ENCODE measurements around the gene CLDN5. TPM values are rescaled to one million over a fixed set of nuclear protein-coding genes. Genes with fewer than 3 reads are reported as not detected.
"Not testable (repeated sequence)": the region's sequence is repeated elsewhere in the genome, so short reads cannot be mapped to it uniquely, and the experiment has no call there.

The CLDN5 gene
- total RNA-seq, 1 experiment from 2014 or later, result 0.47 TPM

DNA sequence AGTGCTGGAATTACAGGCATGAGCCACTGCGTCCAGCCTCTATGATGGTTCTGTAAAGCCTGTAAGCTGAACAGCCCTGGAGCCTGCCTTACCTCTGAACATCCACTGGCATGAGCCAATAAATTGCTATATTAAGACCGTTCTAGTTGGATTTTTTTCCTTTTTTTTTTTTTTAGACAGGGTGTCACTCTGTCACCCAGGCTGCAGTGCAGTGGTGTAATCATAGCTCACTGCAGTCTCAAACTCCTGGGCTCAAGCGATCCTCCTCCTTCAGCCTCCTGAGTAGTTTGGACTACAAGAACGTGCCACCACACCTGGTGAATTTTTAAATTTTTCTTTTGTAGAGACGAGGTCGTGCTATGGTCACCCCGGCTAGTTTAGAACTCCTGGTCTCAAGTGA is 26.2 kb upstream of the CLDN5 start:
- no peak overlapping the region for H3K4me3 ChIP-seq (ENCODE audit: low read length)
- no peak overlapping the region for H3K9ac ChIP-seq (ENCODE audit: low read length)
- H3K27me3 ChIP-seq (ENCODE audit: low read length), result no peaks in the 10 kb centered on the region
- H3K79me2 ChIP-seq (ENCODE audit: low read length), result no peaks in the 10 kb centered on the region
- TF ChIP-seq EZH2phosphoT487 (IDR thresholded peaks at IDR 0.05; ENCODE audit: borderline replicate concordance, low read length) (no peak), CTCF (conservative IDR thresholded peaks at IDR 0.05; ENCODE audit: low read depth, low read length) (no peak), EZH2 (IDR thresholded peaks at IDR 0.05; ENCODE audit: low read length, unreplicated experiment) (no peak)
- no peak overlapping the region for H3K4me2 ChIP-seq (ENCODE audit: low read length)
- no peaks in the 10 kb centered on the region for H3K9me2 ChIP-seq (replicated peaks; ENCODE audit: low read length)
- intact Hi-C loops (cut with micrococcal nuclease), result no loop called here
- ATAC-seq (no peak), DNase-seq (no peak)
- CTCF ChIA-PET, result no interaction called here
- POLR2A ChIA-PET (ENCODE audit: unreplicated experiment), result no interaction called here
- H3K27ac ChIP-seq (ENCODE audit: low read length), result no peak overlapping the region
- no TSS peak for BruUV-seq (replicated peaks)
- H3K4me1 ChIP-seq (ENCODE audit: insufficient read depth, low read length), result peaks cover 8% of the 10 kb centered on the region; the same call in 1 of the 2 replicates
- H3K36me3 ChIP-seq (ENCODE audit: low read depth, low read length), result no peaks in the 10 kb centered on the region
- no peaks in the 10 kb centered on the region for H4K20me1 ChIP-seq (ENCODE audit: low read length)
- H2AFZ ChIP-seq (ENCODE audit: low read length), result no peak overlapping the region
- no peaks in the 10 kb centered on the region for H3F3A ChIP-seq (ENCODE audit: low read length, unreplicated experiment)
- H3K9me3 ChIP-seq (ENCODE audit: low read length), result no peaks in the 10 kb centered on the region

- Histone ChIP-seq H3K27me3 (ENCODE audit: low read length) (no peaks in the 10 kb centered on the region), H3K4me1 (ENCODE audit: insufficient read depth, low read length) (0 out of 2 replicates have a peak, but pooled peaks cover 1% of the 10 kb centered on the region), H4K20me1 (ENCODE audit: low read length) (no peaks in the 10 kb centered on the region), H3K36me3 (ENCODE audit: low read depth, low read length) (no peaks in the 10 kb centered on the region), H3K9me2 (replicated peaks; ENCODE audit: low read length) (no peaks in the 10 kb centered on the region), H3F3A (ENCODE audit: low read length, unreplicated experiment) (no peaks in the 10 kb centered on the region), H3K27ac (ENCODE audit: low read length) (no peak overlapping the region), H3K9me3 (ENCODE audit: low read length) (no peaks in the 10 kb centered on the region), H3K79me2 (ENCODE audit: low read length) (no peaks in the 10 kb centered on the region), H3K9ac (ENCODE audit: low read length) (no peak overlapping the region), H3K4me2 (ENCODE audit: low read length) (no peak overlapping the region), H3K4me3 (ENCODE audit: low read length) (no peak overlapping the region), H2AFZ (ENCODE audit: low read length) (no peak overlapping the region)
- CTCF ChIA-PET, result no interaction called here
- ATAC-seq, result no peak
- no peak for TF ChIP-seq CTCF (conservative IDR thresholded peaks at IDR 0.05; ENCODE audit: low read depth, low read length)
- no peak for TF ChIP-seq EZH2phosphoT487 (IDR thresholded peaks at IDR 0.05; ENCODE audit: borderline replicate concordance, low read length)
- TF ChIP-seq EZH2 (IDR thresholded peaks at IDR 0.05; ENCODE audit: low read length, unreplicated experiment), result no peak
- no peak for DNase-seq
- POLR2A ChIA-PET (ENCODE audit: unreplicated experiment), result interaction anchor here (0.7 kb wide), 1 partner anchor 17 kb away, joined by 3 read pairs; no protein-coding TSS in a partner anchor
- intact Hi-C loops (cut with micrococcal nuclease), result no loop called here
- no TSS peak for BruUV-seq (replicated peaks)
These were observed 25.2 kb upstream of the CLDN5 start for GRCh38 chr22:19549428-19549827.

DNA sequence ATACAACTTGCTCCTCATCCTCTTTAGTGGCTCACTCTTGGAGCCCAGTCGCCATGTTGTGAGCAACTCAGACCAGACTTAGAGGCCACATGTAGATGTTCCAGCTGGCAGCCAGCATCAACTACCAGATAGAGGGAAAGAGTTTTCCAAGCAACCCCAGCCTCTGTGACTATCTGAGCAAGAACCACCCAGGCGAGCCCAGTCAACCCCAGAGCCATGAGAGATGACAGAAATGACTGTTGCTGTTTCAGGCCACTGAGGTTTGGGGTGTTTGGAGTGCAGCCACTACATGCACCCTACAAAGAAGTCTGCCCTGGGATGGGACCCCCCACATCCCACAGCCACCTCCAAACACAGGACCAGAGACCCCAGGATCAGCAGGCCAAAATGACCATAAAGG is 24.8 kb upstream of the CLDN5 start:
- Histone ChIP-seq H3K9ac (ENCODE audit: low read length) (no peak overlapping the region), H3K27ac (ENCODE audit: low read length) (no peak overlapping the region), H3F3A (ENCODE audit: low read length, unreplicated experiment) (no peaks in the 10 kb centered on the region), H2AFZ (ENCODE audit: low read length) (no peak overlapping the region), H3K4me3 (ENCODE audit: low read length) (no peak overlapping the region), H3K9me3 (ENCODE audit: low read length) (no peaks in the 10 kb centered on the region), H3K27me3 (ENCODE audit: low read length) (no peaks in the 10 kb centered on the region), H3K9me2 (replicated peaks; ENCODE audit: low read length) (no peaks in the 10 kb centered on the region), H4K20me1 (ENCODE audit: low read length) (no peaks in the 10 kb centered on the region), H3K79me2 (ENCODE audit: low read length) (no peaks in the 10 kb centered on the region), H3K4me2 (ENCODE audit: low read length) (no peak overlapping the region), H3K4me1 (ENCODE audit: insufficient read depth, low read length) (no peaks in the 10 kb centered on the region), H3K36me3 (ENCODE audit: low read depth, low read length) (no peaks in the 10 kb centered on the region)
- no peak for DNase-seq
- no TSS peak for BruUV-seq (replicated peaks)
- no peak for TF ChIP-seq EZH2phosphoT487 (IDR thresholded peaks at IDR 0.05; ENCODE audit: borderline replicate concordance, low read length)
- ChIA-PET CTCF (no interaction called here), POLR2A (ENCODE audit: unreplicated experiment) (no interaction called here)
- ATAC-seq, result no peak
- intact Hi-C loops (cut with micrococcal nuclease), result no loop called here

GRCh38 chr22:19548427-19548826 is 24.2 kb upstream of the CLDN5 start:
- H3K9me2 ChIP-seq (replicated peaks; ENCODE audit: low read length); H3K4me2 ChIP-seq (ENCODE audit: low read length); H2AFZ ChIP-seq (ENCODE audit: low read length); ATAC-seq; H3K4me1 ChIP-seq (ENCODE audit: insufficient read depth, low read length); DNase-seq; POLR2A ChIA-PET (ENCODE audit: unreplicated experiment); H3K27ac ChIP-seq (ENCODE audit: low read length); H3K4me3 ChIP-seq (ENCODE audit: low read length); CTCF ChIA-PET; H3K36me3 ChIP-seq (ENCODE audit: low read depth, low read length); H3K9me3 ChIP-seq (ENCODE audit: low read length); H3K27me3 ChIP-seq (ENCODE audit: low read length); H3F3A ChIP-seq (ENCODE audit: low read length, unreplicated experiment); H4K20me1 ChIP-seq (ENCODE audit: low read length); intact Hi-C loops (cut with micrococcal nuclease); H3K9ac ChIP-seq (ENCODE audit: low read length); BruUV-seq (replicated peaks); H3K79me2 ChIP-seq (ENCODE audit: low read length): not testable (repeated sequence)

Measured in PC-3 (cell line).